ENCODE data around the gene UST. TPM values are rescaled to one million over a fixed set of nuclear protein-coding genes. Genes with fewer than 3 reads are reported as not detected.
"Not testable (repeated sequence)": the region's sequence is repeated elsewhere in the genome, so short reads cannot be mapped to it uniquely, and the experiment has no call there.

The UST gene
- total and polyA plus RNA-seq, 2 experiments from 2014 or later, result 2.9 to 4.0 TPM

DNA sequence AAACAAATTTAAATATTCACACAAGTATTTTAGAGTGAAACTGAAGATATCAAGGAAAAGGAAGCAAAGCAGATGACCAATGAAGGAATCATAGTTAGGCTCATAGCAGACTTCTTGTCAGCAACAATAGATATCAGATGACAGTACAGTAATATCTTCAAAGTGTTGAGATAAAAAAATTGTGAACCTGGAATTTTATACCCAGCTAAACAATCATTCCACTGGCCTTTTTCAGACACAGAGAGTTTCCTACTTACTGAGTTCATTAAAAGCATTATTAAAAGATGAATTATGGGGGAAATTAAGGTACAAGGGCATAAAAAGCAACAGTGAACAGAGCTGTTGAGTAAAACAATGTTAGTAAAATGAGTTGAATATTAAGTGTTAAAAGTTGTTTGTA, 254.6 kb downstream of the UST start:
- Histone ChIP-seq H3K9me3 (ENCODE audit: low read depth) (no peaks in the 10 kb centered on the region), H3K27me3 (no peaks in the 10 kb centered on the region), H3K4me1 (ENCODE audit: low read depth) (peaks cover 5% of the 10 kb centered on the region), H3K36me3 (no peaks in the 10 kb centered on the region), H3K27ac (no peak overlapping the region), H3K4me3 (no peak overlapping the region)
- TF ChIP-seq, protein P1, sequence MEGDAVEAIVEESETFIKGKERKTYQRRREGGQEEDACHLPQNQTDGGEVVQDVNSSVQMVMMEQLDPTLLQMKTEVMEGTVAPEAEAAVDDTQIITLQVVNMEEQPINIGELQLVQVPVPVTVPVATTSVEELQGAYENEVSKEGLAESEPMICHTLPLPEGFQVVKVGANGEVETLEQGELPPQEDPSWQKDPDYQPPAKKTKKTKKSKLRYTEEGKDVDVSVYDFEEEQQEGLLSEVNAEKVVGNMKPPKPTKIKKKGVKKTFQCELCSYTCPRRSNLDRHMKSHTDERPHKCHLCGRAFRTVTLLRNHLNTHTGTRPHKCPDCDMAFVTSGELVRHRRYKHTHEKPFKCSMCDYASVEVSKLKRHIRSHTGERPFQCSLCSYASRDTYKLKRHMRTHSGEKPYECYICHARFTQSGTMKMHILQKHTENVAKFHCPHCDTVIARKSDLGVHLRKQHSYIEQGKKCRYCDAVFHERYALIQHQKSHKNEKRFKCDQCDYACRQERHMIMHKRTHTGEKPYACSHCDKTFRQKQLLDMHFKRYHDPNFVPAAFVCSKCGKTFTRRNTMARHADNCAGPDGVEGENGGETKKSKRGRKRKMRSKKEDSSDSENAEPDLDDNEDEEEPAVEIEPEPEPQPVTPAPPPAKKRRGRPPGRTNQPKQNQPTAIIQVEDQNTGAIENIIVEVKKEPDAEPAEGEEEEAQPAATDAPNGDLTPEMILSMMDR (IDR thresholded peaks at IDR 0.05; ENCODE audit: low read depth, low read length), result no peak
- no peak for DNase-seq (ENCODE audit: low read depth in 1 of 2, low spot score in 1 of 2)

DNA sequence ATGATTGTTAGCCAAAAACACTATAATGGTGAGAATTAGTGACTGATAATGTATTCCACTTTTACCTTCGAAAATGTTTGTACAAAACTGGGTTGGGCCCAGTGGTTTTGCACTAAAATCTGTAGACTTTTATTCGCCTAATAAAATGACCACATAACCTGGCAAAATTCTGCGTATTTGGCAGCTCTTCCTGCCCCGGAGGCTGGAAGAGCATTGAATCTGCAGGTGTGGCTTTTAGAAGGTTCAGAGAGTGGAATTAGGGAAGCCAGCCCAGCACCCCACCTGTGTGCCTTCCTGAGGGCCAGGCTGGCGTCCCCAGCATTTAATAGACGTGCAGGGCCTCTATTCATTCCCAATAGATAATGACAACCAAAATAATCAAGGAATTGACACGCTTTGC, 256.7 kb downstream of the UST start:
- H3K4me3 ChIP-seq, result no peak overlapping the region
- H3K36me3 ChIP-seq, result no peaks in the 10 kb centered on the region
- H3K4me1 ChIP-seq (ENCODE audit: low read depth), result peaks cover 5% of the 10 kb centered on the region
- TF ChIP-seq, protein P1 (IDR thresholded peaks at IDR 0.05; ENCODE audit: low read depth, low read length), result no peak
- no peaks in the 10 kb centered on the region for H3K9me3 ChIP-seq (ENCODE audit: low read depth)
- H3K27ac ChIP-seq, result no peak overlapping the region
- no peak for DNase-seq (ENCODE audit: low read depth in 1 of 2, low spot score in 1 of 2)
- H3K27me3 ChIP-seq, result no peaks in the 10 kb centered on the region

DNA sequence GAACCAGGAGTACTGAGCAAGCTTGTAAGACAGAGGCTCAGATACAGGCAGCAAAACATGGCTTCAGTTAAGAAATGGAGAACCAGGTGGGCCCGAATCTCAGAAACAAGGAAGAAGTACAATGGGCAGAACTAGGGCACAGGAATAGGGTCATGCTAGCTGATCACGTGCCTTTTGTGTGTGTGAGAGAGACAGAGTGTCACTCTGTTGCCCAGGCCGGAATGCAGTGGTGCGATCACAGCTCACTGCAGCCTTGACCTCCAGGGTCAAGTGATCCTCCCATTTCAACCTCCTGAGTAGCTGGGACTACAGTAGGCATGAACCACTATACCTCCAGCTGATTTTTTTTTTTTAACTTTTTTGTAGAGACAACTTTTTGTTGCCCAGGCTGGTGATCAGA, 257.8 kb downstream of the UST start:
- H3K36me3 ChIP-seq, result no peaks in the 10 kb centered on the region
- no peak for DNase-seq (ENCODE audit: low read depth in 1 of 2, low spot score in 1 of 2)
- H3K27ac ChIP-seq, result no peak overlapping the region
- no peaks in the 10 kb centered on the region for H3K9me3 ChIP-seq (ENCODE audit: low read depth)
- H3K4me3 ChIP-seq, result no peak overlapping the region
- TF ChIP-seq, protein P1 (IDR thresholded peaks at IDR 0.05; ENCODE audit: low read depth, low read length), result no peak
- peaks cover 5% of the 10 kb centered on the region for H3K4me1 ChIP-seq (ENCODE audit: low read depth)
- no peaks in the 10 kb centered on the region for H3K27me3 ChIP-seq

DNA sequence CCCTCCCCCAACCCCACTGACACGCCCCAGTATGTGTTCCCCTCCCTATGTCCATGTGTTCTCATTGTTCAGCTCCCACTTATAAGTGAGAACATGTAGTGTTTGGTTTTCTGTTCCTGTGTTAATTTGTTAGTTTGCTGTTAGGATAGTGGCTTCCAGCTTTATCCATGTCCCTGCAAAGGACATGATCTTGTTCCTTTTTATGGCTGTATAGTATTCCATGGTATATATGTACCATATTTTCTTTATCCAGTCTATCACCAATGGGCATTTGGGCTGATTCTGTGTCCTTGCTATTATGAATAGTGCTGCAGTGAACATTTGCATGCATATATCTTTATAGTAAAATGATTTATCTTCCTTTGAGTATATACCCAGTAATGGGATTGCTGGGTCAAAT, 259.4 kb downstream of the UST start:
- not testable (repeated sequence) for H3K36me3 ChIP-seq; H3K4me1 ChIP-seq (ENCODE audit: low read depth); H3K27ac ChIP-seq; H3K27me3 ChIP-seq; H3K9me3 ChIP-seq (ENCODE audit: low read depth); DNase-seq (ENCODE audit: low read depth in 1 of 2, low spot score in 1 of 2); H3K4me3 ChIP-seq

DNA sequence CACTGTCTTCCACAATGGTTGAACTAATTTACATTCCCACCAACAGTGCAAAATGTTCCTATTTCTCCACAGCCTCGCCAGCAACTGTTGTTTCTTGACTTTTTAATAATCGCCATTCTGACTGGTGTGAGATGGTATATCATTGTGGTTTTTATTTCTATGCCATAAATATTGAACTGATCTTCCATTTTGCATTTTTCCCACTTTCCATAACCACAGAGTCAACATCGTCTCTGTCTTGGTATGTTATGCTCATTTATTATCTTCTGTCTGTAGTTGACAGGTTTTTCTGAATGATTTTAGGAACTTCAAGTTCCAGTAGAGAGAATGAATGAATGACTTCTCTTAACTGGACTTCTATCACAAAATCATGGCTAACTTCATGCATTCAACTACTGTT, 259.8 kb downstream of the UST start:
- DNase-seq (ENCODE audit: low read depth in 1 of 2, low spot score in 1 of 2), result no peak
- H3K4me3 ChIP-seq, result no peak overlapping the region
- no peaks in the 10 kb centered on the region for H3K9me3 ChIP-seq (ENCODE audit: low read depth)
- TF ChIP-seq, protein P1 (IDR thresholded peaks at IDR 0.05; ENCODE audit: low read depth, low read length), result no peak
- no peaks in the 10 kb centered on the region for H3K27me3 ChIP-seq
- H3K4me1 ChIP-seq (ENCODE audit: low read depth), result no peaks in the 10 kb centered on the region
- no peak overlapping the region for H3K27ac ChIP-seq
- no peaks in the 10 kb centered on the region for H3K36me3 ChIP-seq

DNA sequence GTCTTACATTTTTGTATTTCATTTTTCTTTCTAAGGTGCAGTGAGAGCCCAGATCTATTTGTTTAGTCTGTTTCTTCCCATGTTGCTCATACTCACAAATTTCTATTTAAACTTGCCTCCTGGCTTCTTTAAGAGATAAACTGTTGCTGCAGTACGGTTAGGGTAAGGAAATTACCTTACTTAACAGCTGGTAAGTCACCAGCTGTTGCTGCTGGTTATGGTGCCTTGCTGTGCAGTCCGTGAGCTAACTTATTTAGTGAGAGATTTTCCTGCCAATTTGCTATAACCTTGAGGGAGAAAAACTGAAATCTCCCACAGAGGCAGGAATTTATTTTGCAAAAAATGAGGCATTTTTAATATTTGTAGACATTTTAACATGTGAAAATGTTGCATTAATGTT, 261.0 kb downstream of the UST start:
- TF ChIP-seq, protein P1 (IDR thresholded peaks at IDR 0.05; ENCODE audit: low read depth, low read length), result no peak
- H3K4me1 ChIP-seq (ENCODE audit: low read depth), result no peaks in the 10 kb centered on the region
- no peaks in the 10 kb centered on the region for H3K27me3 ChIP-seq
- H3K9me3 ChIP-seq (ENCODE audit: low read depth), result no peaks in the 10 kb centered on the region
- H3K27ac ChIP-seq, result no peak overlapping the region
- H3K4me3 ChIP-seq, result no peak overlapping the region
- no peak for DNase-seq (ENCODE audit: low read depth in 1 of 2, low spot score in 1 of 2)
- no peaks in the 10 kb centered on the region for H3K36me3 ChIP-seq

Measured in cardiac muscle cell (in vitro differentiated cells and primary cell).